ENCODE results near the gene C4BPB.

C4BPB gene

DNA sequence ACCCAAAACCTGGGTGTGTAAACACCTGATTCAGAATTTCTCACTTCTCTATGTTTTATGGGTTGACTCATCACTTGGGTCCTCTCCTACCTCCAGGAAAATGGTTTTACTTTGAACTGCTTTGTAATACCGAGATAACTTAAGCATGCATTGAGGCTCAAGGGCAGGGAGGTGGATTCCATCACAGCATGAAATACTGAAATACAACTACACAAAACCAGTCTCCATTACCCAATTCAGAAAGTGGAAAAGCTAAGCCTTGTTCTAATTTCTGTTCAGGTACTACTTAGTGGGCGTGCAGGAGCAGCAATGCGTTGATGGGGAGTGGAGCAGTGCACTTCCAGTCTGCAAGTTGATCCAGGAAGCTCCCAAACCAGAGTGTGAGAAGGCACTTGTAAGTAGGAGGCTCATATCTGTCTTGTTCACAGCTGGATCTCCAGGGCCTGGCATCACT, 9.2 kb downstream of the C4BPB start:
- Histone ChIP-seq H3K27ac (no peak overlapping the region), H3K27me3 (no peaks in the 10 kb centered on the region), H3K4me3 (ENCODE audit: low read depth in 1 of 2, low read length in 1 of 2) (no peak overlapping the region), H3K36me3 (no peaks in the 10 kb centered on the region), H3K4me1 (ENCODE audit: control insufficient read depth in 1 of 2, insufficient read depth in 1 of 2, low read depth in 1 of 2, low read length in 1 of 2) (no peaks in the 10 kb centered on the region), H3K9me3 (no peaks in the 10 kb centered on the region)
- no peak for TF ChIP-seq CTCF (IDR thresholded peaks at IDR 0.05)

- Histone ChIP-seq H3K4me1 (ENCODE audit: control insufficient read depth in 1 of 2, insufficient read depth in 1 of 2, low read depth in 1 of 2, low read length in 1 of 2) (peaks cover 15 to 17% of the 10 kb centered on the region in 2 experiments), H3K9me3 (no peaks in the 10 kb centered on the region), H3K4me3 (ENCODE audit: low read depth in 1 of 2, low read length in 1 of 2) (no peak overlapping the region), H3K27ac (no peak overlapping the region), H3K27me3 (no peaks in the 10 kb centered on the region), H3K36me3 (no peaks in the 10 kb centered on the region)
- no peak for TF ChIP-seq CTCF (IDR thresholded peaks at IDR 0.05)
Observed at GRCh38 chr1:207101720-207102119, 13.1 kb downstream of the C4BPB start.

GRCh38 chr1:207102146-207102545, 13.5 kb downstream of the C4BPB start:
- H3K36me3 ChIP-seq = no peaks in the 10 kb centered on the region
- TF ChIP-seq CTCF (IDR thresholded peaks at IDR 0.05) = no peak
- no peaks in the 10 kb centered on the region for H3K9me3 ChIP-seq
- no peaks in the 10 kb centered on the region for H3K27me3 ChIP-seq
- H3K4me1 ChIP-seq (ENCODE audit: control insufficient read depth in 1 of 2, insufficient read depth in 1 of 2, low read depth in 1 of 2, low read length in 1 of 2) = peaks cover 15 to 17% of the 10 kb centered on the region in 2 experiments
- no peak overlapping the region for H3K4me3 ChIP-seq (ENCODE audit: low read depth in 1 of 2, low read length in 1 of 2)
- no peak overlapping the region for H3K27ac ChIP-seq

DNA sequence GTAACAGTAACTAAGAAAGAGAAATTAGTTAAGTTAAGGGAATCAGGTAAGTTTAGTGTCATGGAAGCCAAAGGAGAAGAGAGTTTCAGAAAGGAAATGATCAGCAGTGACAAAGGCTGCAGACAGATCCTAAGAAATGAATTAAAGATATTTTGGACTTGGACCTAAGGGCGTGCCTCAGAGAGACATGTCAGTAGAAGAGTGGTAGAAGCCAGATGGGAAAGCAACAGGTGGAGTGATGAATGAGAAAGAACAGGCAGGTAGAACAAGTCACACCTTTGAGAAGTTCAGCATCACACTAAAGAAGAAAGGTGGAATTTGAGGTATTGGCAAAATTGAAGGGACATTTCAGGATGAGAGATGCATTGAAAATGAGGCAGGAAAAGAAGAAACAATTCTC, 14.0 kb downstream of the C4BPB start:
- TF ChIP-seq CTCF (IDR thresholded peaks at IDR 0.05) = no peak
- Histone ChIP-seq H3K9me3 (no peaks in the 10 kb centered on the region), H3K27me3 (no peaks in the 10 kb centered on the region), H3K4me3 (ENCODE audit: low read depth in 1 of 2, low read length in 1 of 2) (no peak overlapping the region), H3K27ac (no peak overlapping the region), H3K36me3 (no peaks in the 10 kb centered on the region), H3K4me1 (ENCODE audit: control insufficient read depth in 1 of 2, insufficient read depth in 1 of 2, low read depth in 1 of 2, low read length in 1 of 2) (peaks cover 15 to 17% of the 10 kb centered on the region in 2 experiments)

- Histone ChIP-seq H3K36me3 (no peaks in the 10 kb centered on the region), H3K4me1 (ENCODE audit: control insufficient read depth in 1 of 2, insufficient read depth in 1 of 2, low read depth in 1 of 2, low read length in 1 of 2) (peaks cover 15 to 17% of the 10 kb centered on the region in 2 experiments), H3K4me3 (ENCODE audit: low read depth in 1 of 2, low read length in 1 of 2) (peak within 1 kb of the TSS; percentile 31 to 37), H3K27me3 (no peaks in the 10 kb centered on the region), H3K9me3 (no peaks in the 10 kb centered on the region), H3K27ac (peak within 1 kb of the TSS; percentile 61)
- no peak for TF ChIP-seq CTCF (IDR thresholded peaks at IDR 0.05)
Observed at GRCh38 chr1:207103892-207104373, 15.3 kb downstream of the C4BPB start, which contains the start of gene C4BPA. C4BPA (plus strand) TSS chr1:207104233; CDS start chr1:207113026, 8,793 bp downstream.

Data from neutrophil (primary cell).